Gastrocnemius medialis (tissue), 4 donors: ENCODE measurements around the gene RAB10.

Source experiments
- POLR2A ChIP-seq, 2 donors: fragments of 450-650 bp; IDR thresholded peaks; one replicate each; pipeline ENCODE4 v1.6.1; 2017; ENCODE audit warnings: antibody characterized with exemption in 2 of 2, mild to moderate bottlenecking in 2 of 2, moderate library complexity in 2 of 2
- TF ChIP-seq, protein P1 (sequence below), 5 experiments: fragments of 450-650 bp in 3 of 5; fragments of 200-600 bp in 2 of 5; sonication (generic) in 2 of 5; IDR thresholded peaks in 4 of 5; conservative IDR thresholded peaks in 1 of 5; 1 replicate in 4 of 5; 2 replicates in 1 of 5; pipeline ENCODE4 v1.5.1; 2016 to 2019; ENCODE audit warnings: antibody characterized with exemption in 5 of 5, mild to moderate bottlenecking in 3 of 5, moderate library complexity in 3 of 5

GRCh38 chr2:26086779-26087178 lies 52.9 kb downstream of the RAB10 start:
- TF ChIP-seq, protein P1, sequence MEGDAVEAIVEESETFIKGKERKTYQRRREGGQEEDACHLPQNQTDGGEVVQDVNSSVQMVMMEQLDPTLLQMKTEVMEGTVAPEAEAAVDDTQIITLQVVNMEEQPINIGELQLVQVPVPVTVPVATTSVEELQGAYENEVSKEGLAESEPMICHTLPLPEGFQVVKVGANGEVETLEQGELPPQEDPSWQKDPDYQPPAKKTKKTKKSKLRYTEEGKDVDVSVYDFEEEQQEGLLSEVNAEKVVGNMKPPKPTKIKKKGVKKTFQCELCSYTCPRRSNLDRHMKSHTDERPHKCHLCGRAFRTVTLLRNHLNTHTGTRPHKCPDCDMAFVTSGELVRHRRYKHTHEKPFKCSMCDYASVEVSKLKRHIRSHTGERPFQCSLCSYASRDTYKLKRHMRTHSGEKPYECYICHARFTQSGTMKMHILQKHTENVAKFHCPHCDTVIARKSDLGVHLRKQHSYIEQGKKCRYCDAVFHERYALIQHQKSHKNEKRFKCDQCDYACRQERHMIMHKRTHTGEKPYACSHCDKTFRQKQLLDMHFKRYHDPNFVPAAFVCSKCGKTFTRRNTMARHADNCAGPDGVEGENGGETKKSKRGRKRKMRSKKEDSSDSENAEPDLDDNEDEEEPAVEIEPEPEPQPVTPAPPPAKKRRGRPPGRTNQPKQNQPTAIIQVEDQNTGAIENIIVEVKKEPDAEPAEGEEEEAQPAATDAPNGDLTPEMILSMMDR (IDR thresholded peaks at IDR 0.05 in 4 of 5, conservative IDR thresholded peaks at IDR 0.05 in 1 of 5) = no peak
- no peak for TF ChIP-seq POLR2A (IDR thresholded peaks at IDR 0.05)
